Muscle layer of colon (tissue), 2 donors: ENCODE measurements around the gene ADIPOR2.

Source experiments
- H3K27ac ChIP-seq: one replicate; pipeline ENCODE4 v1.7.0; 2013; ENCODE audit warnings: low read depth, mild to moderate bottlenecking, low read length, moderate library complexity
- H3K27me3 ChIP-seq, 2 donors: one replicate each; pipeline ENCODE4 v1.7.0; 2013; ENCODE audit warnings: low read length in 2 of 2, mild to moderate bottlenecking in 2 of 2; ENCODE audit not compliant: insufficient read depth in 2 of 2, control insufficient read depth in 1 of 2
- H3K36me3 ChIP-seq: one replicate; pipeline ENCODE4 v1.7.0; 2013; ENCODE audit warnings: mild to moderate bottlenecking, low read length; ENCODE audit not compliant: insufficient read depth
- H3K4me1 ChIP-seq: one replicate; pipeline ENCODE4 v1.7.0; 2013; ENCODE audit warnings: mild to moderate bottlenecking, low read length; ENCODE audit not compliant: insufficient read depth
- H3K4me3 ChIP-seq, 2 donors: one replicate each; pipeline ENCODE4 v1.7.0; 2013; ENCODE audit warnings: low read length in 2 of 2, low read depth in 1 of 2, mild to moderate bottlenecking in 1 of 2, moderate library complexity in 1 of 2
- H3K9ac ChIP-seq: one replicate; pipeline ENCODE4 v1.7.0; 2013; ENCODE audit warnings: low read length
- H3K9me3 ChIP-seq: one replicate; pipeline ENCODE4 v1.7.0; 2013; ENCODE audit warnings: mild to moderate bottlenecking, low read length
- donor health status: abdominal sarcoma.
- donor health status: Adenocarcinoma of cecum.

The ADIPOR2 gene

DNA sequence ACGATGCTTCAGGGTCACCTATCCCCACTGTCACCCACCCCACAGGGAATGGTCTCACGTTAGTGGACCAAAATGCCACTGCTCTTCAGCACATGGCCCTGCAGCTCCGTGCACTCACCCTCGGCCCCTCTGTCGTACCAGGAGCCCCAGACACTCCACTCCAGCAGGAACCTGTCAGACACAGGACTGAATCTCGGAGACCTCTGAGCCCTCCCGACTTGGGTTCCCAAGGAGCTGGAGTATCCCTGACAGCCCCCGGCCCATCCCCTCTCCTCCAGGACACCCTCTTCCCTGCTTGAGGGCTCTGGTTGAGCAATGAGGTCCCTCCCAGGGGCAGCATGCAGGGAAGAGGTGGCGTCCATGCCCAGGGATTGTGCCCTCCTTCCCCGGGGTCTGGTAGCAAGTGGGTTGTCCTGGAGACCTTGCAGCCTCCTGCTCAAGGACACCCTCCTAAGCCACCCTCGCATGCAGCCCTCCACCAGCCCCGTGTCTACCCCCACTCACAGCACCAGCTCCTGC is 109.1 kb downstream of the ADIPOR2 start:
- Histone ChIP-seq H3K27me3 (no peaks in the 10 kb centered on the region), H3K36me3 (no peaks in the 10 kb centered on the region), H3K27ac (no peak overlapping the region), H3K9me3 (no peaks in the 10 kb centered on the region), H3K9ac (no peak overlapping the region), H3K4me1 (peaks cover 14% of the 10 kb centered on the region), H3K4me3 (no peak overlapping the region)

DNA sequence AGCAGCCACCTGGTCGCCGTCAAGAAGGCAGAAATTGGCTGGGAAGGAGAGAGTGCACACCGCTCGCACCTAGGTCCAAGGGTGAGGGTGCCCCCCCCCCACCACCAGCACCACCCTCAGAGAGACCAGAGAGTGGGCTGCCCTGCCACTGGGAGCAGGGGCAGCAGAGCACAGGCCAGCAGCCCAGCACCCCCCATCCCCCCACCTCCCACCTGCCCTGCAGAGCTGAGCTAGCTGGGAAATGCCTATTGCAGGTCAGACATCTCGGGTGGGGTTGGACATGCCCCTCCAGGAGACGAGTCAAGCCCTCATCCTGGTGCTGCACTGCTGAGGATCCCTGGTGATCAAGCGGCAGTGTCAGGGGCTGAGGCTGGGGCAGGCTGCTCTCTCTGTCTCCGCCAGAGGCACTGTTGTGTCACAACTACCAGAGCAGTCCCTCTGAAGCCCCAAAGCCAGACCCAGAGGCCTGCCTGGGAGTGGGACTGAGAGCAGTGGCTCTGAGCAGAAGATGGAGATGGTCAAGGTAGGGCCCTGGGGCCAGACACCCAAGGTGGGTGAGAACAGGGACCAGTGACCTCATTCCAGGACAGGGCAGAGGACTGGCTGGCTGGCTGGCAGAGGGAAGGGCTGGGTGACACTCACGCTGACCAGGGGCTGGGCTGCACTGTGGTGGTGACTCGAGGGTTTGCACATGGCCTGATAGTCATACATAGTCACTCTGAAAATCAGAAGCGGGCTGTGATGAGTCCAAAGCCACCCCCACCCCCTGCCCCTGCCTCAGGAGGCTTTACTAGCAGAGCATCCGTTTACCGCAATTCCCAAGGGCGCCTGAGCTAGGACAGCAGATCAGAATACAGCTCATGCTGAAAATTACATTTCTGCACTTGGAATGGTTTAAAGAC is 109.8 kb downstream of the ADIPOR2 start:
- Histone ChIP-seq H3K36me3 (no peaks in the 10 kb centered on the region), H3K4me1 (peaks cover 7% of the 10 kb centered on the region), H3K27me3 (no peaks in the 10 kb centered on the region), H3K9ac (no peak overlapping the region), H3K9me3 (no peaks in the 10 kb centered on the region), H3K27ac (no peak overlapping the region), H3K4me3 (no peak overlapping the region)

DNA sequence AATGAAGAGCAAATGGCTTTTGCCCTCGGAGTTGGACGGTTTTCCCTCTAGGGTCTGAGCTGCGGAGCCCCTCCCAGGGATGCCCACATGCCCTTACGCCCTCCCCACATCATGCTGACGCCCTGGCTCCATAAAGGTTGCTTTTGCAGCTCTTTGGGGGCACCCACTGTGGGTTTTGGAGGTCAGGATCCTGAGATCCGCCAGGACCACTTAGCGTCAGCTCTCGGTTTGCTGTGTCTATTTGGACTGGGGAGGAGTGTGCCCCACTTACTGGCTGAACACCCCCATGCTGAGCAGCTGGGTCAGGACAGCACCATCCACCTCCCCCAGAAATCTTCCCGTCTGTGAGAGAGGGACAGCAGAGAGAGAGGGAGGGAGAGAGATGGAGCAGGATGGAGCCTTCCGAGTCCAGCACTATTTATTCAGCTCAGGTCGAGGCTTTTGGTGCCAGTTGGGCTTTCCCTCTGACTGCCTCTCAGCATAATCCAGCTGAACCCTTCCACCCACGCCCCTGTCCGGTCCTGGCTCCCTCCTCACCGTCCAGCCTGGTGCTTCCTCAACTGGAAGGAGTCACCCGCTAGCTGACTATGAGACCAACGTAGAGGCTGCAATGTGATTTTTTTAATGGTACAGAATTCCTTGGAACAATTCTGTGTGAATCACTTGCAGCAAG is 110.6 kb downstream of the ADIPOR2 start:
- Histone ChIP-seq H3K9me3 (no peaks in the 10 kb centered on the region), H3K4me1 (peaks cover 5% of the 10 kb centered on the region), H3K27me3 (no peaks in the 10 kb centered on the region), H3K4me3 (no peak overlapping the region), H3K27ac (no peak overlapping the region), H3K36me3 (no peaks in the 10 kb centered on the region), H3K9ac (no peak overlapping the region)

DNA sequence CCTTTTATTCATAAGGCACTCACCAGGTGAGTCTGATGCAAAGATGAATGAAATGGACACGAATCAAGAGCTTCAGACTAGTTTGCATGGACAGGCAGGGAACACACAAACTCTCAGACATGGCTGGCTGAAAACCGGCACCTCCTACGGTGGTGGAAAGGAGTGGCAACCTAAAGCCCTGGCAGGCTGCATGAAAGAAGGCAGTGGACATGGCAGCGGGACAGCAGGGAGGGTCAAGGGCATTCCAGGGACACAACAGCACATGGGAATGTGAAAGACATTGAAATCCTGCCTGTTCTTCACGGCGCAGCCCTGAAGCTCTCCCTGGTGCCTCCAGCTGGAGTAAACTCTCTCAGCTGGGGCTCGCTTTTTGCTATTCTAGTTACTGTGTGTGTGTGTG is 112.9 kb downstream of the ADIPOR2 start:
- Histone ChIP-seq H3K36me3 (no peaks in the 10 kb centered on the region), H3K9ac (no peak overlapping the region), H3K27ac (no peak overlapping the region), H3K9me3 (no peaks in the 10 kb centered on the region), H3K4me3 (no peak overlapping the region), H3K27me3 (no peaks in the 10 kb centered on the region), H3K4me1 (peaks cover 5% of the 10 kb centered on the region)

DNA sequence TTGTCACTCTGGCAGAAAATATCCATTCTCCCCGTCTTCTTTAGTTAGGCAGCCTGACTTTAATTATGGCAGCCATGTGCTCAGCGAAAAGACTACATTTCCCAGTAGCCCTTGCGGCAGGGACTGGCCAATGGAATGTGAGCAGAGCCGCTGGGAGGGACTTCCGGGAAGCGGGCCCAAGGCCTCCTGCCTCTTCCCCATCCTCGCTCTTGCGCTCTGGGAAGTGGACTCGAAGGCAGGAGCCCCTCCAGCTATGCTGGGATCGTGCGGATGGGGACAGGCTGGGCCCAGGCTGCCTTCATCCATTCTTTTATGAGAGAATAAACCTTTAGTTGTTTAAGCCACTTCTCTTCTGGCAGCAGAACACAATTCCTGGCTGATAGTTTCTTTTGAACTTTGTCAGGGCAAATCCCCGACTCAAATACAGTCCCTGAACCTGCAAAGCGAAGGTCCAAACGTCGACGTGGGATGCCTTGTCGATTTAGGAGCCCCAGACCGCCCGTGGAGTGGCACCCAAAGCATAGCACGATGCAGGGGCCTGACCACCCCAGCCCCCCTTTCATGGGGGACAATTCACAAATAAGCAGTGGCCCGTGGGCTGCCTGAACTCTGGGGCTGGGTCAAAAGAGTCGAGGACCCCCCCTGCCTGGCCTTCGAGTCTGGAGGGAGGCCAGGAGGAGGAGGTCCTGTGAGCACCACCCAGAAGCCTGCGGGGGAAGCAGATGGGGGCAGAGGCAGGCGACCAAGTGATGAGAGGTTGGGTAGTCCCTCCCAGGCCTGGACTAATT is 113.9 kb downstream of the ADIPOR2 start:
- Histone ChIP-seq H3K9me3 (no peaks in the 10 kb centered on the region), H3K4me1 (peaks cover 5% of the 10 kb centered on the region), H3K9ac (no peak overlapping the region), H3K27me3 (no peaks in the 10 kb centered on the region), H3K27ac (no peak overlapping the region), H3K36me3 (no peaks in the 10 kb centered on the region), H3K4me3 (no peak overlapping the region)

DNA sequence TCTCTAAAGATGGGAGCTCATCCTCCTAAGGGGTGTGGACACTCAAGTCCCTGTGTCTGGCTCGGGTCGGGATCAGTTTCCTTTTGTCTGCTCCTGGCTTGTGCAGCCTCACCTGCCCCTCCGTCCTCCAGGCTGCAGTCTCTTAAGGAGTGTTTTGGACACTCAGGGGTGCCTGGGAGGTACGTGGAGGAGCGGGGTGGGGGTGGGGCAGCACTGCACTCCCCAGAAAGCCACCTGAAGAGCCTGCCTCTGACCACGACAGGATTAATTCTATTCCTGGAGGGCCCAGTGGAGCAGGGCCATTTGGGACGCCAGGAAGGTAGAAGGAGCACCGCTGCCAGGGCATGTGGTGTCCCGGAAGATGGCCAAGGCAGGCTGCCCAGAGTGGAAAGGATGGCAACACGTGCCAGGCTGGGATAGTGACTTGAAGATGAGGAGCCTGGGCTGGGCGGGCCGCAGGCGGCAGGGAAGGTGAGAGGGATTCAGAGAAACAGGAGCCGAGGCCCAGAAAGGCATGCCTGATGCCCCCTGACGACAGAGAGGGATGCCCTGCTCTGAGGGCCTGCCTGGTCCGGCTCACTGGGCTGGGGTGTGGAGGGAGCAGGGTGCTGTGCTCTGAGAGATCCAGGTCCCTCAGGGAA is 114.7 kb downstream of the ADIPOR2 start:
- Histone ChIP-seq H3K4me3 (no peak overlapping the region), H3K9me3 (no peaks in the 10 kb centered on the region)

DNA sequence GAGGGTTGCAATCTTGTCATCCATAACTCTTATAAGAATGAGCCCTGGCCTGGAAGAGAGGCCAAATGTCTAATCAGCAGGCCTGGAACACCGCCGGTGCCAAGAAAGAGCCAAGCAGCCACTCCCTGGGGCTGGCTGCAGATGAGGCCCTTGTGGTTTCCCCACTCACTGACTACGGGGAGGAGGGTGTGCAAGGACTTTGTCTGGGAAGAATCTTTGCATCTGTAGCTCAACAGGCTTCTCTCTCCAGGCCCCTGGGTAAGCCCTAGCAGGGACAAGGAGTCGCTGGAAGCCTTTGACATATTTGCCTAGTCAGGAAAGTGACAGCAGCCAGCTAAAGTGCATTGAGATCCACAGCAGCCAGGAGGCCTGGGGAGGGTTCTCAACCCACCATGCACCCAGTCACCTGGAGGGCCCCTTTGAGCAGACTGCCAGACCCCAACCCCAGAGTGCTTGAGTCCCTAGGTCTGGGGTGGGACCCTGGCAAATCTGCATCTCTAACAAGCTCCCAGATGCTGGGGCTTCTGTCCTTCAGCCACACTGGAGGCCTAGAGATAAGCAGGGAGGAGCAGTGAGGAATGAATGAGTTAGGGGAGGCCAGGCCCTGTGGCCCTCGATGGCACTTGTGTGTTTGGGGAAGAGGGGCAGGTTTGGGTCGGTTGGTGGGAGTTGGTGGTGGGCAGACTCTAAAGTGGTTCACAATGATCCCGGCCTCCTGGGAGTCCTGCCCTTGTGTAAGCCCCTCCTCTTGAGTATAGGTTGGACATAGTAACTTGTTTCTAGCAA is 115.6 kb downstream of the ADIPOR2 start:
- Histone ChIP-seq H3K36me3 (no peaks in the 10 kb centered on the region), H3K4me3 (no peak overlapping the region), H3K27ac (no peak overlapping the region), H3K9ac (no peak overlapping the region), H3K4me1 (peaks cover 5% of the 10 kb centered on the region), H3K27me3 (no peaks in the 10 kb centered on the region), H3K9me3 (no peaks in the 10 kb centered on the region)

More for the DNA sequence above, 114.7 kb downstream of the ADIPOR2 start:
- Histone ChIP-seq H3K27me3 (no peaks in the 10 kb centered on the region), H3K27ac (no peak overlapping the region), H3K36me3 (no peaks in the 10 kb centered on the region), H3K9ac (no peak overlapping the region), H3K4me1 (peaks cover 5% of the 10 kb centered on the region)

DNA sequence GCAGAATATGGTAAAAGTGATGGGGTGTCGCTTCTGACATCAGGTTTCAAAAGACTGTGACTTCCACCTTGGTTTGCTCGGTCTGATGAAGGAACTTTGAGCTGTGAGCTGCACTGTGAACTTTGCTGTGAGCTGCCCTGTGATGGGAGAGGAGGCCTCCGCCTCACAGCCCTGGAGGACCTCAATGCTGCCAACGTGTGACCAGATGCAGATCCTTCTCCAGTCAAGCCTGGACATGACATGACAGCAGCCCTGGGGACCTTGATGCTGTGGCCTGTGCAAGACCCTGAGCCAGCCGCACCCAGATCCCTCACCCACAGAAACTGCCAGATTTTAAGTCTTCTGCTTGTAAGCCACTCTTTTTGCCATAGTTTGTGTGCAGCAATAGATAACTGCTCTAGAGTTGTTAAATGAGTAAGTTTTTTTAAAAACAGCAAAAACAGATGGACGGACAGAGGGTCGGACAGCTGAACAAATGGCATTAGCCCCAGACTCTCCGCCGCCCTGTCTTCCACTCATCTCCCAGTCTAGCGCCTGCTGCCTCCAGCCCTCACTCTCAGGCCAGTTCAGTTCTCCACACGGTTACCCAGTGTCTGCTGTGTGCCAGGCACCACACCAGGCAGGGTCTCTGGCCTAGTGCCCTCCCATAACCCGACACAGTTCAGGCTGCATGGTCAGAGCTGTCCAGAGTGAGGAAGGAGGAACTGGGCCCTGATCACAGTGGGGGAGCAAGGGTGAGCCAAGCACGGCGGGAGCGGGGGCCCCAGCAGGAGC is 116.4 kb downstream of the ADIPOR2 start:
- H3K9me3 ChIP-seq = no peaks in the 10 kb centered on the region
- no peak overlapping the region for H3K27ac ChIP-seq
- H3K27me3 ChIP-seq = no peaks in the 10 kb centered on the region
- H3K4me1 ChIP-seq = peaks cover 5% of the 10 kb centered on the region
- no peak overlapping the region for H3K9ac ChIP-seq
- H3K4me3 ChIP-seq = no peak overlapping the region
- no peaks in the 10 kb centered on the region for H3K36me3 ChIP-seq

DNA sequence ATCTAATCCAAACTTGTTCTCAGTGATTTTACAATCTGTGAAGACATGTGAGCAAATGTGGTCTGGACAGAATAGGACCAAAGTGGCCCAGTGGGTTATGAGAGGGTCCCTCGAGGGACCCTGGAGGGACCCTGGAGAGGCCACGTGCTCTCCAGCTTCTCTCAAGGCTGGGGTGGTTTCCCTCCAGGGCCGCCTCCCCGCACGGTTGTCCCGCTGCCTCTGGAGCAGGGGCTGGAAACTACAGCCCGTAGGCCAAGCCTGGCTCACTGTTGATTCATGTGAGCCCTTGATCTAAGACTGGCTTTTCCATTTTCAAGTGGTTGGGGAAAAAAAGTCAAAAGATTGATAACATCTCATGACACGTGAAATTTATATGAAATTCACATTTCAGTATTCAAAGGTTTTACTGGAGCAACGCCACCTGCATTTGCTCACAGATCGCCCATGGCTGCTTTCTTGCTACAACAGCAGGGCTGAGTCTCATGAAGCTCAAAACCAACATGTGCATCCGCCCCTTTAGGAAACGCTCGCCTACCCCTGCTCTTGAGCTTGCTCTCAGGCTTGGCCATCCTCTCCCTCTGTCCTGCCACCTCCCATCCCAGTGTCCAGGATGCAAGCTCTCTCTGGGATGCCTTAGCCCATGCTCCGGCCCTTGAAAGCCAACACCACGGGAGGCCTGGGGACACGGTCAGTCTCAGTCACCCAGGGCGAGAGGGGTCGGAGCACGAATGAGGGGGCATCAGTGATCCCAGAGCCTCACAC is 117.3 kb downstream of the ADIPOR2 start:
- Histone ChIP-seq H3K27me3 (no peaks in the 10 kb centered on the region), H3K36me3 (no peaks in the 10 kb centered on the region), H3K9ac (no peak overlapping the region), H3K4me3 (no peak overlapping the region), H3K4me1 (peaks cover 5% of the 10 kb centered on the region), H3K27ac (no peak overlapping the region), H3K9me3 (no peaks in the 10 kb centered on the region)
